Cerebellar nuclear complex (tissue), 1 donor: ENCODE results near the gene ZNF831.

Experiments
- DNase-seq, 2 experiments: peaks; one replicate each; lab custom pipeline; 2025; lab: John Stamatoyannopoulos, UW

The ZNF831 gene

GRCh38 chr20:59214606-59215547 is 51.3 kb downstream of the ZNF831 start:
- no peak for DNase-seq

GRCh38 chr20:59217173-59217572 is 53.6 kb downstream of the ZNF831 start:
- DNase-seq: no peak

GRCh38 chr20:59217794-59218280 is 54.2 kb downstream of the ZNF831 start:
- no peak for DNase-seq

- DNase-seq: no peak
Measured at GRCh38 chr20:59219211-59219610, 55.6 kb downstream of the ZNF831 start.

- no peak for DNase-seq
Measured at GRCh38 chr20:59220161-59220560, 56.5 kb downstream of the ZNF831 start.

GRCh38 chr20:59221049-59221706 is 57.6 kb downstream of the ZNF831 start:
- DNase-seq: no peak

- no peak for DNase-seq
Measured at GRCh38 chr20:59221707-59222252, 58.2 kb downstream of the ZNF831 start.

GRCh38 chr20:59222253-59223181 is 58.9 kb downstream of the ZNF831 start:
- peak in 1 of 2 experiments; percentile 39 for DNase-seq

GRCh38 chr20:59223182-59223601 is 59.6 kb downstream of the ZNF831 start:
- DNase-seq: peak in 1 of 2 experiments; percentile 23

- no peak for DNase-seq
Measured at GRCh38 chr20:59223750-59224149, 60.1 kb downstream of the ZNF831 start.

GRCh38 chr20:59224236-59224635 is 60.6 kb downstream of the ZNF831 start:
- DNase-seq: no peak

GRCh38 chr20:59230385-59230784 is 66.8 kb downstream of the ZNF831 start:
- DNase-seq: no peak

GRCh38 chr20:59231124-59231804 is 67.6 kb downstream of the ZNF831 start:
- DNase-seq: no peak

- no peak for DNase-seq
Measured at GRCh38 chr20:59232618-59233017, 69.0 kb downstream of the ZNF831 start.

GRCh38 chr20:59235226-59235625 is 71.6 kb downstream of the ZNF831 start:
- no peak for DNase-seq

- no peak for DNase-seq
Measured at GRCh38 chr20:59240006-59240405, 76.4 kb downstream of the ZNF831 start.

- no peak for DNase-seq
Measured at GRCh38 chr20:59242714-59243626, 79.3 kb downstream of the ZNF831 start.

- DNase-seq: no peak
Measured at GRCh38 chr20:59246691-59247400, 83.2 kb downstream of the ZNF831 start.
